Measurements from ENCODE around the gene QRICH1. TPM values are rescaled to one million over a fixed set of nuclear protein-coding genes. Genes with fewer than 3 reads are reported as not detected.

QRICH1 gene
- total RNA-seq, 1 experiment from 2014 or later: 87.5 TPM

DNA sequence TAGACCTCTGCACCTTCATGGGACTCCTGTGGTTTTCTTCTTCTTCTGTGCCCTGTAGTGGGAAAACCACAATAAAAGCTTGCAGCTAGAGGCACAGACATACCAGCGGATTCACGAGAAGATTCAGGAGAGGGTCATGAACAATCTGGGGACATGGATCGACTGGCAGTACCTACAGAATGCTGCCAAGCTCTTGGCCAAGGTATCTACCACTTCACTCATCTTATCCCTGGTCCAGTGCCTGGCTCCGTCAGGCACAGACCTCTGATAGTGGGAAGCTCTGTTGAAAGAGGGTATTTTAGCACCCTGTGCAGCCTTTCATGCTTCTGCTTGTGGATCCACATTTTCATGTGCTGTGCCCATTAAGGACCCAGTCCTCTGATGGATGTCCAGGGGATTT is 113.6 kb downstream of the QRICH1 start:
- no peak overlapping the region for H3K4me3 ChIP-seq
- intact Hi-C loops (cut with micrococcal nuclease; ENCODE audit: unreplicated experiment): no loop called here
- H4K20me1 ChIP-seq (ENCODE audit: insufficient read depth): no peaks in the 10 kb centered on the region
- H3K27me3 ChIP-seq (ENCODE audit: insufficient read depth, low read depth): no peaks in the 10 kb centered on the region
- ChIA-PET POLR2A (ENCODE audit: unreplicated experiment) (no interaction called here), CTCF (no interaction called here)
- H3K27ac ChIP-seq: no peak overlapping the region
- no TSS peak for BruUV-seq (replicated peaks)
- TF ChIP-seq EZH2 (IDR thresholded peaks at IDR 0.05; ENCODE audit: low read depth): no peak
- TF ChIP-seq, protein P1, sequence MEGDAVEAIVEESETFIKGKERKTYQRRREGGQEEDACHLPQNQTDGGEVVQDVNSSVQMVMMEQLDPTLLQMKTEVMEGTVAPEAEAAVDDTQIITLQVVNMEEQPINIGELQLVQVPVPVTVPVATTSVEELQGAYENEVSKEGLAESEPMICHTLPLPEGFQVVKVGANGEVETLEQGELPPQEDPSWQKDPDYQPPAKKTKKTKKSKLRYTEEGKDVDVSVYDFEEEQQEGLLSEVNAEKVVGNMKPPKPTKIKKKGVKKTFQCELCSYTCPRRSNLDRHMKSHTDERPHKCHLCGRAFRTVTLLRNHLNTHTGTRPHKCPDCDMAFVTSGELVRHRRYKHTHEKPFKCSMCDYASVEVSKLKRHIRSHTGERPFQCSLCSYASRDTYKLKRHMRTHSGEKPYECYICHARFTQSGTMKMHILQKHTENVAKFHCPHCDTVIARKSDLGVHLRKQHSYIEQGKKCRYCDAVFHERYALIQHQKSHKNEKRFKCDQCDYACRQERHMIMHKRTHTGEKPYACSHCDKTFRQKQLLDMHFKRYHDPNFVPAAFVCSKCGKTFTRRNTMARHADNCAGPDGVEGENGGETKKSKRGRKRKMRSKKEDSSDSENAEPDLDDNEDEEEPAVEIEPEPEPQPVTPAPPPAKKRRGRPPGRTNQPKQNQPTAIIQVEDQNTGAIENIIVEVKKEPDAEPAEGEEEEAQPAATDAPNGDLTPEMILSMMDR (conservative IDR thresholded peaks at IDR 0.05): no peak
- no peaks in the 10 kb centered on the region for H3K79me2 ChIP-seq (ENCODE audit: low read depth)
- no peak overlapping the region for H2AFZ ChIP-seq
- H3K9me2 ChIP-seq (ENCODE audit: insufficient read depth): no peaks in the 10 kb centered on the region
- H3K9me3 ChIP-seq (ENCODE audit: insufficient read depth, low read depth): no peaks in the 10 kb centered on the region
- no peak overlapping the region for H3K4me2 ChIP-seq
- no peaks in the 10 kb centered on the region for H3K4me1 ChIP-seq (replicated peaks; ENCODE audit: insufficient read depth)
- 0 out of 2 replicates have a peak, but pooled peaks cover 3% of the 10 kb centered on the region for H3K36me3 ChIP-seq (ENCODE audit: low read depth)
- peaks cover 9% of the 10 kb centered on the region; the same call in 1 of the 2 replicates for H3F3A ChIP-seq (ENCODE audit: insufficient read depth, low read depth)
- DNase-seq: no peak

Small RNA genes lying within 50 kb of the gene (microRNA-seq; reads per million reads assigned to microRNA genes)
- 19,962 reads per million, percentile 96 among the genes with 10 or more reads in this experiment for gene MIR191 (ENCODE audit: borderline number of aligned reads, borderline replicate concordance)
- 5,062 reads per million, percentile 88 among the genes with 10 or more reads in this experiment for gene MIR425 (ENCODE audit: borderline number of aligned reads, borderline replicate concordance)
- not detected for gene MIR6890 (ENCODE audit: borderline number of aligned reads, borderline replicate concordance)

Other genes starting within 250 kb of the QRICH1 start
- 54.2 and 78.9 TPM in 2 replicates for gene PRKAR2A, start 246.2 kb downstream of the QRICH1 start, total RNA-seq (2021)
- gene SLC25A20, start 195.2 kb downstream of the QRICH1 start, total RNA-seq (2021): 2.9 and 4.9 TPM in 2 replicates
- gene ARIH2, start 175.2 kb downstream of the QRICH1 start, total RNA-seq (2021): 86.1 and 96.8 TPM in 2 replicates
- 49.1 and 57.1 TPM in 2 replicates for gene P4HTM, start 103.8 kb downstream of the QRICH1 start, total RNA-seq (2021)
- 157 and 159 TPM in 2 replicates for gene WDR6, start 86.7 kb downstream of the QRICH1 start, total RNA-seq (2021)
- 27.7 and 35.9 TPM in 2 replicates for gene DALRD3, start 75.5 kb downstream of the QRICH1 start, total RNA-seq (2021)
- gene NDUFAF3, start 72.0 kb downstream of the QRICH1 start, total RNA-seq (2021): 32.9 and 38.8 TPM in 2 replicates
- 190 and 222 TPM in 2 replicates for gene IMPDH2, start 64.7 kb downstream of the QRICH1 start, total RNA-seq (2021)
- 334 and 337 TPM in 2 replicates for gene QARS1, start 10.7 kb upstream of the QRICH1 start, total RNA-seq (2021)
- gene USP19, start 26.8 kb upstream of the QRICH1 start, total RNA-seq (2021): 72.1 TPM in 2 replicates
- gene LAMB2, start 39.0 kb upstream of the QRICH1 start, total RNA-seq (2021): 230 and 238 TPM in 2 replicates
- 17.8 and 24.0 TPM in 2 replicates for gene CCDC71, start 72.3 kb upstream of the QRICH1 start, total RNA-seq (2021)
- gene KLHDC8B, start 77.5 kb upstream of the QRICH1 start, total RNA-seq (2021): 13.1 and 15.3 TPM in 2 replicates
- 6.9 and 12.4 TPM in 2 replicates for gene C3orf62, start 183.2 kb upstream of the QRICH1 start, total RNA-seq (2021)
- 39.8 and 42.9 TPM in 2 replicates for gene USP4, start 246.0 kb upstream of the QRICH1 start, total RNA-seq (2021)